ENCODE measurements around the gene DEPDC5. TPM values are rescaled to one million over a fixed set of nuclear protein-coding genes. Genes with fewer than 3 reads are reported as not detected.

The DEPDC5 gene
- total RNA-seq, 6 experiments from 2014 or later = 9.7 to 14.3 (median 12.5) TPM

GRCh38 chr22:31733580-31734079 lies 20.2 kb upstream of the DEPDC5 start:
- H3K4me3 Mint-ChIP-seq = no peak overlapping the region
- no peak for TF ChIP-seq CTCF (IDR thresholded peaks at IDR 0.05)
- H3K9me3 Mint-ChIP-seq = no peaks in the 10 kb centered on the region
- H3K4me1 Mint-ChIP-seq (ENCODE audit: low read depth) = peaks cover 31% of the 10 kb centered on the region
- DNase-seq = no peak
- H3K27ac Mint-ChIP-seq = peak overlapping the region; percentile 91; the same call in 1 of the 2 replicates
- no peaks in the 10 kb centered on the region; the same call in 1 of the 2 replicates for H3K27me3 Mint-ChIP-seq (ENCODE audit: insufficient read depth)
- H3K36me3 Mint-ChIP-seq (ENCODE audit: low read depth) = peaks cover 28% of the 10 kb centered on the region

GRCh38 chr22:31734512-31734911 lies 19.3 kb upstream of the DEPDC5 start:
- Mint-ChIP-seq H3K36me3 (ENCODE audit: low read depth) (peaks cover 30% of the 10 kb centered on the region), H3K27me3 (ENCODE audit: insufficient read depth) (no peaks in the 10 kb centered on the region; the same call in 1 of the 2 replicates), H3K4me1 (ENCODE audit: low read depth) (peaks cover 37% of the 10 kb centered on the region), H3K4me3 (peak overlapping the region; percentile 65), H3K9me3 (no peaks in the 10 kb centered on the region), H3K27ac (peak overlapping the region; percentile 91)
- peak; percentile 78 for DNase-seq
- no peak for TF ChIP-seq CTCF (IDR thresholded peaks at IDR 0.05)

GRCh38 chr22:31736458-31736857 lies 17.4 kb upstream of the DEPDC5 start:
- no peaks in the 10 kb centered on the region; the same call in 1 of the 2 replicates for H3K27me3 Mint-ChIP-seq (ENCODE audit: insufficient read depth)
- H3K4me1 Mint-ChIP-seq (ENCODE audit: low read depth) = peaks cover 40% of the 10 kb centered on the region
- no peak overlapping the region for H3K4me3 Mint-ChIP-seq
- no peak for DNase-seq
- no peak for TF ChIP-seq CTCF (IDR thresholded peaks at IDR 0.05)
- H3K9me3 Mint-ChIP-seq = no peaks in the 10 kb centered on the region
- H3K27ac Mint-ChIP-seq = no peak overlapping the region
- peaks cover 30% of the 10 kb centered on the region for H3K36me3 Mint-ChIP-seq (ENCODE audit: low read depth)

- Mint-ChIP-seq H3K4me3 (no peak overlapping the region), H3K27me3 (ENCODE audit: insufficient read depth) (no peaks in the 10 kb centered on the region; the same call in 1 of the 2 replicates), H3K4me1 (ENCODE audit: low read depth) (peaks cover 51% of the 10 kb centered on the region), H3K9me3 (no peaks in the 10 kb centered on the region), H3K36me3 (ENCODE audit: low read depth) (peaks cover 34% of the 10 kb centered on the region), H3K27ac (no peak overlapping the region)
- no peak for TF ChIP-seq CTCF (IDR thresholded peaks at IDR 0.05)
- DNase-seq = no peak
These were observed 15.9 kb upstream of the DEPDC5 start for GRCh38 chr22:31737932-31738331.

GRCh38 chr22:31738566-31738965 lies 15.3 kb upstream of the DEPDC5 start:
- DNase-seq = no peak
- TF ChIP-seq CTCF (IDR thresholded peaks at IDR 0.05) = no peak
- H3K27me3 Mint-ChIP-seq (ENCODE audit: insufficient read depth) = no peaks in the 10 kb centered on the region; the same call in 1 of the 2 replicates
- H3K27ac Mint-ChIP-seq = peak overlapping the region; percentile 7; the same call in 1 of the 2 replicates
- H3K9me3 Mint-ChIP-seq = no peaks in the 10 kb centered on the region
- peaks cover 48% of the 10 kb centered on the region for H3K4me1 Mint-ChIP-seq (ENCODE audit: low read depth)
- peaks cover 31% of the 10 kb centered on the region for H3K36me3 Mint-ChIP-seq (ENCODE audit: low read depth)
- H3K4me3 Mint-ChIP-seq = no peak overlapping the region
